ENCODE results near the gene C10orf143. TPM values are rescaled to one million over a fixed set of nuclear protein-coding genes. Genes with fewer than 3 reads are reported as not detected.

The C10orf143 gene
- total RNA-seq, 1 donor: under 0.01 TPM

DNA sequence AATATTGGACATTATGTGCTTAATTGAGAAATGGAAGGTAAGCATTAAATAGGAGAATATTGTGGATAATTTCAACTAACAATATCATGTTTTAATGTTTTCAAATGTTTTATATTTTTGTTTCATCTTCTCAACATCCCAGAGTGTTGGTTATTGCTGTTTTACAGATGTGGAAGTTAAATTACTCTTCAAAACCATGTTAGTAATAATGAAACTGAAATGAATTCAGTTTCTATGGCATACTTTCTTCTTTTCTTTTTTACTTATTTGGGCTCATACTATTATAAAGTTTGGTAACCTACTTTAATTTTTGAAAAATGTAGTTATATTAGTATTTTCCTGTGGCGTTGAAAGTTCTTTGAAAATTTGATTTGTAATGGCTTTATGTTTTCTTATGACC lies 29.8 kb upstream of the C10orf143 start:
- no peak overlapping the region for H3K4me3 ChIP-seq (ENCODE audit: low read depth, low read length)
- TF ChIP-seq, protein P1, sequence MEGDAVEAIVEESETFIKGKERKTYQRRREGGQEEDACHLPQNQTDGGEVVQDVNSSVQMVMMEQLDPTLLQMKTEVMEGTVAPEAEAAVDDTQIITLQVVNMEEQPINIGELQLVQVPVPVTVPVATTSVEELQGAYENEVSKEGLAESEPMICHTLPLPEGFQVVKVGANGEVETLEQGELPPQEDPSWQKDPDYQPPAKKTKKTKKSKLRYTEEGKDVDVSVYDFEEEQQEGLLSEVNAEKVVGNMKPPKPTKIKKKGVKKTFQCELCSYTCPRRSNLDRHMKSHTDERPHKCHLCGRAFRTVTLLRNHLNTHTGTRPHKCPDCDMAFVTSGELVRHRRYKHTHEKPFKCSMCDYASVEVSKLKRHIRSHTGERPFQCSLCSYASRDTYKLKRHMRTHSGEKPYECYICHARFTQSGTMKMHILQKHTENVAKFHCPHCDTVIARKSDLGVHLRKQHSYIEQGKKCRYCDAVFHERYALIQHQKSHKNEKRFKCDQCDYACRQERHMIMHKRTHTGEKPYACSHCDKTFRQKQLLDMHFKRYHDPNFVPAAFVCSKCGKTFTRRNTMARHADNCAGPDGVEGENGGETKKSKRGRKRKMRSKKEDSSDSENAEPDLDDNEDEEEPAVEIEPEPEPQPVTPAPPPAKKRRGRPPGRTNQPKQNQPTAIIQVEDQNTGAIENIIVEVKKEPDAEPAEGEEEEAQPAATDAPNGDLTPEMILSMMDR (IDR thresholded peaks at IDR 0.05; ENCODE audit: insufficient read depth, low read depth, low read length): no peak
- no peak for DNase-seq (ENCODE audit: low read depth)

GRCh38 chr10:130138479-130138866 lies 27.8 kb upstream of the C10orf143 start:
- DNase-seq (ENCODE audit: low read depth): peak; percentile 64
- TF ChIP-seq, protein P1 (IDR thresholded peaks at IDR 0.05; ENCODE audit: insufficient read depth, low read depth, low read length): no peak
- H3K4me3 ChIP-seq (ENCODE audit: low read depth, low read length): no peak overlapping the region

DNA sequence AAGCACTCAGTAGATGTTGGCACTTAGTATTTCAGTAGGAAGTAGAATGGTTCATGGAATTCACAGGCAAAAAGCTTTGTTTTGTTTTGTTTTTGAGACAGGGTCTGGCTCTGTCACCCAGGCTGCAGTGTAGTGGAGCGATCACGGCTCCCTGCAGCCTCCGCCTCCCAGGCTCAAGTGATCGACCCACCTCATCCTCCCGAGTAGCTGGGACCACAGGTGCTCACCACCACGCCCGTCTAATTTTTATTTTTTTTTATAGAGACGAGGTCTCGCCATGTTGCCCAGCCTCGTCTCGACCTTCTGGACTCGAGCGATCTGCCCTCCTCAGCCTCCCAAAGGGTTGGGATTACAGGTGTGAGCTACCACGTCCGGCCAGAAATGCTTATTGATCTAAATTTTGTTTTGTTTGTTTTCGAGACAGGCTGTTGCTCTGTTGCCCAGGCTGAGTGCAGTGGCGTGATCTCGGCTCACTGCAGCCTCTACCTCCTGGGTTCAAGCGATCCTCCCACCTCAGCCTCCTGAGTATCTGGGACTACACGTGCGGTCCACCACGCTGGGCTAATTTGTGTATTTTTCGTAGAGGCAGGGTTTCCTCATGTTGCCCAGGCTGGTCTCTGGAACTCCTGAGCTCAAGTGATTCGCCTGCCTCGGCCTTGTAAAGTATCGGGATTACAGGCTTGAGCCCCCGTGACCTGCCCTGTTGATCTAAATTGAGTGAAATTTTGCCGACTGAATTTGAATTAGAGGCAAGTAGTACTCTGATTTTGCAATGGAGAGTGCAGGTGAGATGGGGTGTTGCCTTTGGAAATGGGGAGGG lies 27.2 kb upstream of the C10orf143 start:
- DNase-seq (ENCODE audit: low read depth): no peak
- peak overlapping the region; percentile 80 for H3K4me3 ChIP-seq (ENCODE audit: low read depth, low read length)
- TF ChIP-seq, protein P1 (IDR thresholded peaks at IDR 0.05; ENCODE audit: insufficient read depth, low read depth, low read length): no peak

GRCh38 chr10:130137090-130137448 lies 26.4 kb upstream of the C10orf143 start:
- TF ChIP-seq, protein P1 (IDR thresholded peaks at IDR 0.05; ENCODE audit: insufficient read depth, low read depth, low read length): no peak
- peak; percentile 39 for DNase-seq (ENCODE audit: low read depth)
- peak overlapping the region; percentile 80 for H3K4me3 ChIP-seq (ENCODE audit: low read depth, low read length)

- peak; percentile 83 for DNase-seq (ENCODE audit: low read depth)
- TF ChIP-seq, protein P1 (IDR thresholded peaks at IDR 0.05; ENCODE audit: insufficient read depth, low read depth, low read length): no peak
- peak within 1 kb of the TSS; percentile 80 for H3K4me3 ChIP-seq (ENCODE audit: low read depth, low read length)
These were observed 25.8 kb upstream of the C10orf143 start, which contains the start of gene GLRX3 for GRCh38 chr10:130136226-130137089. Gene GLRX3, plus strand, starts transcription at chr10:130136391. Its CDS starts 30 bp downstream, at chr10:130136421.

DNA sequence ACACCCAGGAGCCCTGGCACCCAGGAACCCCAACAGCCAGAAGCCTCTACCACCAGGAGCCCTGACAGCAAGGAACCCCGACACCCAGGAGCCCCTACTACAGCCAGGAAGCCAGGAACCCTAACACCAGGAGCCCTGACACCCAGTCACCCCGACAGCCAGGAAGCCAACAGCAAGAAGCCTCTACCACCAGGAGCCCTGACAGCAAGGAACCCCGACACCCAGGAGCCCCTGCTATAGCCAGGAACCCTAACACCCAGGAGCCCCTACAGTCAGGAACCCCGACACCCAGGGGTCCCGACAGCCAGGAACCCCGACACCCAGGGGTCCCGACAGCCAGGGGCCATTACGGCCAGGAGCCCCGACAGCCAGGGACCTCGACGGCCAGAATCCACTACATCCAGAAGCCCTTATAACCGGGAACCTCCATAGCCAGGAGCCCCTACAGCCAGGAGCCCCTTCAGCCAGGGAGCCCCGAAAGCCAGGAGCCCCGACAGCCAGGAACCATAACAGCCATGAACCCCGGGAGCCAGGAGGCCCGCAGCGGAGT lies 25.1 kb upstream of the C10orf143 start:
- TF ChIP-seq, protein P1 (IDR thresholded peaks at IDR 0.05; ENCODE audit: insufficient read depth, low read depth, low read length): no peak
- peak overlapping the region; percentile 80 for H3K4me3 ChIP-seq (ENCODE audit: low read depth, low read length)
- no peak for DNase-seq (ENCODE audit: low read depth)

All from fibroblast of villous mesenchyme (primary cell).